ENCODE data around the gene OLFM2. TPM values are rescaled to one million over a fixed set of nuclear protein-coding genes. Genes with fewer than 3 reads are reported as not detected.

OLFM2 gene
- total and polyA plus RNA-seq, 12 donors, result 0.30 to 8.0 (median 1.4) TPM

DNA sequence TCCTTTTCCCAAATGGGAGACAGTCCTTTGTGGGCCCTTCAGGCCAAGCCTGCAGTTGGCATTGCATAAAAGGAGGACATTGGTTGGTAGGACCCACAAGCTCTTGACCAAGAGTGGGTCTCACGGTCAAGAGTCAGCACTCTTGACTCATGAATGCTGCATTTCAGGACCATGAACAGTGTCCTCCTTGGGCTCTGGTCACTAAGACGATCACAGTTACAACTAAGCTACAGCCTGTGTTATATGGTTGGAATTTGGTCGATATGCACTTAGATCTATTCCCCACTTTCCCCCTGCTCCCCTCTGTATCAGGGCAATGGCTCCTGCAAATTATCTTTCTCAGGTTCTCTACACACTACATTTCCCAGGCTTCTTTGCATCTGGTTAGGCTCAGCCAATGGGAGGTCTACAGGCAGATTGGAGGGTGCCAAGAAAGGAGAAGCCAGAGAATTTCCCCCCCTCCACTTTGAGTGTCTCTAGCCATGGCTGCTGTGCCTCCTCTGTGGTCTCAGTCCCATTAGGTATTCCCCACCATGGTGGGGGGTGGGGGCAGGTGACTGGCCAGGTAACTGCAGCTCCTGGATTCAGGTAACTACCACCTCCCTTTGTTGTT is 3.1 kb upstream of the OLFM2 start:
- H3K36me3 ChIP-seq, result no peaks in the 10 kb centered on the region
- peaks cover 0 to 60% (median 38%) of the 10 kb centered on the region in 7 donors for H3K27me3 ChIP-seq

GRCh38 chr19:9937001-9937411 is 691 bp upstream of the OLFM2 start:
- Histone ChIP-seq H3K4me3 (no peak overlapping the region), H3K36me3 (no peaks in the 10 kb centered on the region), H3K9me3 (peaks cover 0 to 16% (median 4%) of the 10 kb centered on the region in 11 donors), H3K4me1 (peaks cover 4 to 32% (median 12%) of the 10 kb centered on the region in 9 donors), H3K27me3 (peaks cover 0 to 71% (median 58%) of the 10 kb centered on the region in 7 donors), H3K27ac (no peak overlapping the region)
- TF ChIP-seq CTCF (IDR thresholded peaks at IDR 0.05), result no peak
- ATAC-seq, result no peak
- WGBS, 2 donors, result 6 to 14% methylated on average over 20 of the region's 20 CpGs
- intact Hi-C loops (cut with DNase I), result loop anchor here in 3 of 10 donors (10.0 kb wide), 3 partner anchors 178 to 458 kb away; partner anchors contain the start of genes EIF3G (in 1 of the 3), MRPL4 (in 1 of the 3) and P2RY11 (in 1 of the 3)
- DNase-seq, result no peak

More for the DNA sequence above, 3.1 kb upstream of the OLFM2 start:
- no peak overlapping the region for H3K27ac ChIP-seq
- no peak for TF ChIP-seq CTCF (IDR thresholded peaks at IDR 0.05)
- WGBS, 2 donors, result 42 to 49% methylated on average over 3 of the region's 3 CpGs
- intact Hi-C loops (cut with DNase I), result loop anchor here in 3 of 10 donors (10.0 kb wide), 3 partner anchors 175 to 455 kb away; partner anchors contain the start of genes EIF3G (in 1 of the 3), MRPL4 (in 1 of the 3) and P2RY11 (in 1 of the 3)
- DNase-seq (no peak), ATAC-seq (no peak)
- peaks cover 0 to 22% (median 8%) of the 10 kb centered on the region in 11 donors for H3K9me3 ChIP-seq
- H3K4me1 ChIP-seq, result peaks cover 4 to 24% (median 8%) of the 10 kb centered on the region in 9 donors
- H3K4me3 ChIP-seq, result no peak overlapping the region

- no peak overlapping the region for H3K27ac ChIP-seq
- no peak for TF ChIP-seq CTCF (IDR thresholded peaks at IDR 0.05)
- peaks cover 0 to 3% (median 0%) of the 10 kb centered on the region in 11 donors for H3K9me3 ChIP-seq
- peaks cover 0 to 81% (median 68%) of the 10 kb centered on the region in 7 donors for H3K27me3 ChIP-seq
- 1 to 2% methylated on average over 38 to 44 of the region's 44 CpGs for WGBS, 2 donors
- intact Hi-C loops (cut with DNase I), result loop anchor here in 3 of 10 donors (10.0 kb wide), 3 partner anchors 179 to 459 kb away; partner anchors contain the start of genes EIF3G (in 1 of the 3), MRPL4 (in 1 of the 3) and P2RY11 (in 1 of the 3)
- H3K4me1 ChIP-seq, result peaks cover 4 to 38% (median 16%) of the 10 kb centered on the region in 9 donors
- peak overlapping the region; percentile 7 to 42 (median 27) for H3K4me3 ChIP-seq
- no peak for ATAC-seq
- DNase-seq, result no peak
- no peaks in the 10 kb centered on the region for H3K36me3 ChIP-seq
Measured at GRCh38 chr19:9935506-9936325, 599 bp downstream of the OLFM2 start.
